ENCODE results near the gene IGFBP4.

The IGFBP4 gene

DNA sequence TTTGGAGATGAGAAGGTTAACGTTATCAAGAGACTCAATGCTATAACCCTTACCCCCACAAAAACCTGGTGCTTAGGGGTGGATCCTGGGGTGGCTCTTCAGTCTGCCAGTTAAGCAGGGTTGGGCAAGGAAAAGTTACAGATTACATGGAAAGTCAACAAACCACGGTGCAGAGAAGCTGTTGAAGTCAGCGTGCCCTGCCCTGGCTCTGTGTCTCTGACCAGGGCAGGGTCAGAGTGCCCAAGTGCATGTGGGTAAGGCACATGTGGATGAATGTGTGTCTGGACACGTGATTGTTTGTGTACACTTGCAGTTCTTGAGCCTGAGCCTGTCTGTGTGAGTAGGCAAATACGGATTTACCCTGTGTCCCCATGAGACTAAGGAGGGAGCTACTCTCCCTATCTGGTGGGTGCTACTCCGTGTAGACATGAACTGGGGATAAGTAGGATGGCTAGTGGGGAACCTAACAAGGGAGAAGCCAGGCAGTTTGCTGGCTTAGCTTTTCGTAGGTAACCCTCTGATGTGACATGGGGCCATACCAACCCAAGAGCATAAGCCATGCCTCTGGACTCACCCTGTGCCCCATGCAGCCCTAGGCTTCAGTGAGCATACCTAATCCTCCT, 5.5 kb downstream of the IGFBP4 start:
- Histone ChIP-seq H3K4me3 (ENCODE audit: low read length) (peak overlapping the region; percentile 60), H3K36me3 (ENCODE audit: insufficient read depth, low read length) (peaks cover 57% of the 10 kb centered on the region), H3K4me2 (ENCODE audit: low read length) (peak overlapping the region; percentile 76), H3K9me3 (replicated peaks; ENCODE audit: low read length) (no peaks in the 10 kb centered on the region), H3K9ac (ENCODE audit: low read depth, low read length) (no peak overlapping the region), H3K27me3 (ENCODE audit: control insufficient read depth, insufficient read depth, low read length) (no peaks in the 10 kb centered on the region), H3K4me1 (ENCODE audit: control insufficient read depth, insufficient read depth, low read length) (peaks cover 68% of the 10 kb centered on the region)

DNA sequence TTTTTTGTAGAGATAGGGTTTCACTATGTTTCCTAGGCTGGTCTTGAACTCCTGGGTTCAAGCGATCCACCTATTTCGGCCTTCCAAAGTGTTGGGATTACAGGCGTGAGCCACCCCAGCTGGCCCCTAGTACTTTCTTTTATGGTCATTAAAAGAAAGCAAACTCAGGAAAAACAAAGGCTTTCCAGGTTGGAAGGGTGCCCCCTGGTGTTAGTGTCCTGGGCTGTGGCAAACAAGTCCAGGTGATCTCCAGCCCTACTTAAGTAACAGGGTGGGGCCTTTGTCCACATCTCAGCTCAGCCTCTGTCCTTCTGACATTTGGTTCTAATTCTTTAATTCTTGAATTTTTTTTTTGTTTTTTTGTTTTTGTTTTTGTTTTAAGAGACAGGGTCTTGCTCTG, 6.9 kb downstream of the IGFBP4 start:
- H3K36me3 ChIP-seq (ENCODE audit: insufficient read depth, low read length), result peaks cover 71% of the 10 kb centered on the region
- H3K4me1 ChIP-seq (ENCODE audit: control insufficient read depth, insufficient read depth, low read length), result peaks cover 78% of the 10 kb centered on the region
- H3K4me2 ChIP-seq (ENCODE audit: low read length), result no peak overlapping the region
- H3K27me3 ChIP-seq (ENCODE audit: control insufficient read depth, insufficient read depth, low read length), result no peaks in the 10 kb centered on the region
- no peaks in the 10 kb centered on the region for H3K9me3 ChIP-seq (replicated peaks; ENCODE audit: low read length)
- H3K9ac ChIP-seq (ENCODE audit: low read depth, low read length), result no peak overlapping the region
- H3K4me3 ChIP-seq (ENCODE audit: low read length), result no peak overlapping the region

DNA sequence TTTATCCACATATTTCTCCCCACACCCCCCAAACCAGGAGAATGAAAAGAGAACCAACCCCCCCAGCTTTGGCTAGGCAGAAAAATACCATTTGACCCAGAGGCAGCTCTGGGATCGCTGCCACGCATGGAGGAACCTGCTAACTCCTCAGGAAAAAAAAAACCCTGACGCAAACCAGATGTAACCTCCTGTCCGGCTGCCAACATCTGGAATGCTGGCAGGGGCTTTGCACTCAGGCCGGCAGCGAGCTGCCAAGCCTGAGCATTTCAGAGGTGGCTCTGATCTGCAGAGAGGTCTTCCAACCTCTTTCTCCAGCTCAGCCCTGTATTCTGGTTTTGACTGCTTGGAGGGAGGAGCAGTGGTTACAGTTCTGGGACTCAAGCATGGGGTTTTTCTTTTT, 8.2 kb downstream of the IGFBP4 start:
- Histone ChIP-seq H3K9me3 (replicated peaks; ENCODE audit: low read length) (no peaks in the 10 kb centered on the region), H3K36me3 (ENCODE audit: insufficient read depth, low read length) (peaks cover 79% of the 10 kb centered on the region), H3K9ac (ENCODE audit: low read depth, low read length) (peak overlapping the region; percentile 34), H3K27me3 (ENCODE audit: control insufficient read depth, insufficient read depth, low read length) (no peaks in the 10 kb centered on the region), H3K4me2 (ENCODE audit: low read length) (peak overlapping the region; percentile 2), H3K4me3 (ENCODE audit: low read length) (no peak overlapping the region), H3K4me1 (ENCODE audit: control insufficient read depth, insufficient read depth, low read length) (peaks cover 76% of the 10 kb centered on the region)

DNA sequence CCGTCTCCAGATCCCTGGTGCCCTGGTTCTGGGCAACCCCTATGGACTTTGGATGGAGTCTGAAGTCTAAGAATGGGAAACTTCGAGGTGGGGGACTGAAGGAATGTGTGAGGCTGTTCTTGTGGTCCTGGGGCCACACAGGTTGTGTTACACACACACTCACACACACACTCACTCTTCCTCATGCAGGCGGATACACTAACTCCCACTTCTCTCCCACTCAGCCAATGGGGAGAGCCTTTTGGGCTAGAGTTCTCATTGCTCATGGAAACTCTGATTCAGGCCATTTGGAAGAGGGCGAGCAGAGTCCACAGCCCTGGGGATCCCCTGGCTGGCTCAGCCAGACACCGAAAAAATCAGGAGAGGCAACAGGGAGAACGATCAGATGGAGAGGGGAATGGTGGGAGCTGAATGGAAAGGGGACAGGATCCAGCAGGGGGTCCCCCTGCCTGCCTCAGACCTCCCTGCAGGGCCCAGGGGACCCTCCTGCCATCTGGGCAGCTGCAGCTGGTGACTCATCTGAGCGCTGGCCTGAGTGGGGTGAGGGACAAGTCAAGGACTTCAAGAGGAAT, 9.1 kb downstream of the IGFBP4 start:
- Histone ChIP-seq H3K9ac (ENCODE audit: low read depth, low read length) (peak overlapping the region; percentile 20), H3K4me3 (ENCODE audit: low read length) (no peak overlapping the region), H3K36me3 (ENCODE audit: insufficient read depth, low read length) (peaks cover 79% of the 10 kb centered on the region), H3K9me3 (replicated peaks; ENCODE audit: low read length) (no peaks in the 10 kb centered on the region), H3K4me1 (ENCODE audit: control insufficient read depth, insufficient read depth, low read length) (peaks cover 76% of the 10 kb centered on the region), H3K4me2 (ENCODE audit: low read length) (peak overlapping the region; percentile 13), H3K27me3 (ENCODE audit: control insufficient read depth, insufficient read depth, low read length) (no peaks in the 10 kb centered on the region)

DNA sequence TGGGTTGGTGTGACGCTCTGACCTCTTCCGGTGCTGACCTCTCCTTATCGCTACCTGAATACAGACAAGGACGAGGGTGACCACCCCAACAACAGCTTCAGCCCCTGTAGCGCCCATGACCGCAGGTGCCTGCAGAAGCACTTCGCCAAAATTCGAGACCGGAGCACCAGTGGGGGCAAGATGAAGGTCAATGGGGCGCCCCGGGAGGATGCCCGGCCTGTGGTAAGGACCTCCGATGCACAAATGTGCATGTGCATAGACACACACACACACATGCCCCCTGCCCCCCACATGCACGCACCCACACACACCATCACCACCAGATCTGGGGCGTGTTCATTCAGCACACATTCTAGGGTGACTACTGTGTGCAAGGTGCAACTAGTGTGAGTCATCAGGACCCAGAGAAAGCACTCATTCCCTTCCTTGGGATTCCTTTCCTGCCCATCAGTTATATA, 9.7 kb downstream of the IGFBP4 start:
- Histone ChIP-seq H3K36me3 (ENCODE audit: insufficient read depth, low read length) (peaks cover 80% of the 10 kb centered on the region), H3K4me3 (ENCODE audit: low read length) (no peak overlapping the region), H3K9ac (ENCODE audit: low read depth, low read length) (peak overlapping the region; percentile 20)

DNA sequence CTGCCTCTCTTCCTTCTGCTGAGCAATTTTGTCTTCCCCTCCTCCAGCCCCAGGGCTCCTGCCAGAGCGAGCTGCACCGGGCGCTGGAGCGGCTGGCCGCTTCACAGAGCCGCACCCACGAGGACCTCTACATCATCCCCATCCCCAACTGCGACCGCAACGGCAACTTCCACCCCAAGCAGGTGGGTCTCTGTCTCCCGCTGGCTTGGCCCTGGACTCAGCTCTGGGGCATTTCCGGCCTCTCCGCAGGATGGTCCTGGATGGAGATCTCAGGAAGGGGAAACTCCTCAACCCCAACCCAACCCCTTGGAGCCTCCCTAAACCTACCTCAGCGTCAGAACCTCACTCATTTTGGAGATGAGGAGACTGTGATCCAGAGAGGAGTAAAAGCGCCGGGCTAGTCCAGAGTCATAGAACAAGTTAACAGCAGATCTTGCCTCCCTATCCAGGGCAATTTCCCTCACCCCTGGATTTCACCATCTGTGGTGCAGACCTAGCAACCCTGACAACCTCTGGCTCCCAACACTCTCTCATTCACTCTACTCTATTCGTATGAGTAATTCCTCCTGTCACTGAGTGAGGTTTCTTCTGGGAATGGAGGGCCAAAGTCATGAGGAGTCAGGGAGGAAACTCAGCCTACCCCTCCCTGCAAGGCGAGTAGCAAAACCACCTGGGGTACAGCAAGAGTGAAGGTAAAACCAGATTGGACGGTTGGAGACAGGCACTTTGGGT, 10.8 kb downstream of the IGFBP4 start:
- Histone ChIP-seq H3K4me3 (ENCODE audit: low read length) (no peak overlapping the region), H3K4me1 (ENCODE audit: control insufficient read depth, insufficient read depth, low read length) (peaks cover 72% of the 10 kb centered on the region), H3K36me3 (ENCODE audit: insufficient read depth, low read length) (peaks cover 81% of the 10 kb centered on the region), H3K27me3 (ENCODE audit: control insufficient read depth, insufficient read depth, low read length) (no peaks in the 10 kb centered on the region), H3K4me2 (ENCODE audit: low read length) (no peak overlapping the region), H3K9me3 (replicated peaks; ENCODE audit: low read length) (no peaks in the 10 kb centered on the region), H3K9ac (ENCODE audit: low read depth, low read length) (no peak overlapping the region)

More for the DNA sequence above, 9.7 kb downstream of the IGFBP4 start:
- no peaks in the 10 kb centered on the region for H3K27me3 ChIP-seq (ENCODE audit: control insufficient read depth, insufficient read depth, low read length)
- H3K9me3 ChIP-seq (replicated peaks; ENCODE audit: low read length), result no peaks in the 10 kb centered on the region
- H3K4me1 ChIP-seq (ENCODE audit: control insufficient read depth, insufficient read depth, low read length), result peaks cover 76% of the 10 kb centered on the region
- peak overlapping the region; percentile 13 for H3K4me2 ChIP-seq (ENCODE audit: low read length)

DNA sequence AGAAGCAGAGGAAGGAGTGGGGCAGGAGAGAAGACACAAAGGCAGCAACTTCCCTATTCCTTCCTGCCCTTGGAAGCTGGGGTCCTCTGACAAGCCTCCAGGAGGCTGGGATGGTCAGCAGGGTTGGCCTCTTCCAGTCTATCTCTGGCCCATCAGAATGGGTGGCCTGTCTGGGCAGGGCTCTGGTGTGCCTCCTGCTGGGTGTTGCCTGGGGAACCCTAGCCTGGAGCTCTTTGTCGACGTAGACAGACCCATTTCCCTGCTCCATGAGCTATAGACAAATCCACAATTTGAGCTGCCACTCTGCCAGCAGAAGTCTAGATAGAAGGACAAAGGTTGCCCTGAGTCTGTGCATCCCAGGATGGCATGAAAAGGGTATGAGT, 11.4 kb downstream of the IGFBP4 start:
- H3K4me2 ChIP-seq (ENCODE audit: low read length), result no peak overlapping the region
- no peak overlapping the region for H3K4me3 ChIP-seq (ENCODE audit: low read length)
- peaks cover 86% of the 10 kb centered on the region for H3K36me3 ChIP-seq (ENCODE audit: insufficient read depth, low read length)
- peaks cover 76% of the 10 kb centered on the region for H3K4me1 ChIP-seq (ENCODE audit: control insufficient read depth, insufficient read depth, low read length)
- H3K27me3 ChIP-seq (ENCODE audit: control insufficient read depth, insufficient read depth, low read length), result no peaks in the 10 kb centered on the region
- H3K9me3 ChIP-seq (replicated peaks; ENCODE audit: low read length), result no peaks in the 10 kb centered on the region
- no peak overlapping the region for H3K9ac ChIP-seq (ENCODE audit: low read depth, low read length)

DNA sequence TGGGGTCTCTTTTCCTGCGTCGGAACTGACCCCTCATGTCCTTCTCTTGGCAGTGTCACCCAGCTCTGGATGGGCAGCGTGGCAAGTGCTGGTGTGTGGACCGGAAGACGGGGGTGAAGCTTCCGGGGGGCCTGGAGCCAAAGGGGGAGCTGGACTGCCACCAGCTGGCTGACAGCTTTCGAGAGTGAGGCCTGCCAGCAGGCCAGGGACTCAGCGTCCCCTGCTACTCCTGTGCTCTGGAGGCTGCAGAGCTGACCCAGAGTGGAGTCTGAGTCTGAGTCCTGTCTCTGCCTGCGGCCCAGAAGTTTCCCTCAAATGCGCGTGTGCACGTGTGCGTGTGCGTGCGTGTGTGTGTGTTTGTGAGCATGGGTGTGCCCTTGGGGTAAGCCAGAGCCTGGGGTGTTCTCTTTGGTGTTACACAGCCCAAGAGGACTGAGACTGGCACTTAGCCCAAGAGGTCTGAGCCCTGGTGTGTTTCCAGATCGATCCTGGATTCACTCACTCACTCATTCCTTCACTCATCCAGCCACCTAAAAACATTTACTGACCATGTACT, 13.2 kb downstream of the IGFBP4 start:
- H3K9ac ChIP-seq (ENCODE audit: low read depth, low read length), result peak overlapping the region; percentile 43
- H3K36me3 ChIP-seq (ENCODE audit: insufficient read depth, low read length), result peaks cover 77% of the 10 kb centered on the region
- H3K27me3 ChIP-seq (ENCODE audit: control insufficient read depth, insufficient read depth, low read length), result no peaks in the 10 kb centered on the region
- peaks cover 67% of the 10 kb centered on the region for H3K4me1 ChIP-seq (ENCODE audit: control insufficient read depth, insufficient read depth, low read length)
- H3K4me3 ChIP-seq (ENCODE audit: low read length), result no peak overlapping the region
- H3K4me2 ChIP-seq (ENCODE audit: low read length), result no peak overlapping the region
- H3K9me3 ChIP-seq (replicated peaks; ENCODE audit: low read length), result no peaks in the 10 kb centered on the region

DNA sequence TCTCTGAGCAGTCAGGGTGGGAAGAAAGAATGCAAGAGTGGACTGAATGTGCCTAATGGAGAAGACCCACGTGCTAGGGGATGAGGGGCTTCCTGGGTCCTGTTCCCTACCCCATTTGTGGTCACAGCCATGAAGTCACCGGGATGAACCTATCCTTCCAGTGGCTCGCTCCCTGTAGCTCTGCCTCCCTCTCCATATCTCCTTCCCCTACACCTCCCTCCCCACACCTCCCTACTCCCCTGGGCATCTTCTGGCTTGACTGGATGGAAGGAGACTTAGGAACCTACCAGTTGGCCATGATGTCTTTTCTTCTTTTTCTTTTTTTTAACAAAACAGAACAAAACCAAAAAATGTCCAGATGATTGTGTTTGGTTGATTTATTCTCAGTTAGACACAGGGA, 14.1 kb downstream of the IGFBP4 start:
- Histone ChIP-seq H3K4me2 (ENCODE audit: low read length) (no peak overlapping the region), H3K9me3 (replicated peaks; ENCODE audit: low read length) (no peaks in the 10 kb centered on the region), H3K27me3 (ENCODE audit: control insufficient read depth, insufficient read depth, low read length) (no peaks in the 10 kb centered on the region), H3K4me1 (ENCODE audit: control insufficient read depth, insufficient read depth, low read length) (peaks cover 58% of the 10 kb centered on the region), H3K9ac (ENCODE audit: low read depth, low read length) (peak overlapping the region; percentile 43), H3K36me3 (ENCODE audit: insufficient read depth, low read length) (peaks cover 72% of the 10 kb centered on the region), H3K4me3 (ENCODE audit: low read length) (no peak overlapping the region)

DNA sequence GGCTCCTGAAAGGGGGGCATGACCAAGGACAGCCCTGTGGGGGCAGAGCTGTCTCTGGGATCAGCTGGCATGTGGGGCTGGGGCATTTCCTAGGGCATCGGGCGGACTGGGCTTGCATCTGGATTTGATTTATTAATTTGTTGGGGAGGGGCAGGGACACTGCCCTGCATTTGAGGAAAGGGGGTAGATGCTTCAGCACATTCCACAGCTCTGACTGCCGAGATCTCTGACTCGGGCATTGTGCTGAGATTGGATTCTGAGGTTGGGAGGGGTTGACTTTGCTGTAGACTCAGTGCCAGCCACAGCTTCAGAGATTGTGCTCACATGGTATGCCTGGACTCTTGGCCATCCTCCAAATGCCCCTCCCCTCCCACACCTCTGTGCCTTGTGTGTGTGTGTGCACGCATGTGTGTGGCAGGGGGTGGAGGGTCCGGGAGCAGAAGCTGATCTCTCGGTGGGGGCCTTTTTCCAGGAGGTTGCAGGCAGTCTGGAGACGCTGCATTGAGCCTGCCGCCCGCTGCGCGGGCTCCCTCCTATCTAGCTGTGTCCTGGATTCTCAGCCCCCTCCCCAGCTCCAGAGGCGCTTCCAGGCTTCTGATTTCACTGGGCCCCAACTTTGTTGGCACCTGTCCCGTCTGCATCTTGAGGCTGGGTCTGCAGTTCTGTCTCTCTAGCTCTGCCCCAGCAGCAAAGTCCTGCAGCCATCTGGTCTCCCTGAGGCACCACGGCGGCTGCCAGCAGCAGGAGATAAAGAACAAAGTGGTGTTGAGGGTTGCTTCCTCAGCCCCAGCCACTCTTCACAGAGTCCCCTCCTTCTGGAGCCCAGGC, 14.9 kb downstream of the IGFBP4 start:
- no peaks in the 10 kb centered on the region for H3K9me3 ChIP-seq (replicated peaks; ENCODE audit: low read length)
- H3K4me2 ChIP-seq (ENCODE audit: low read length), result no peak overlapping the region
- no peaks in the 10 kb centered on the region for H3K27me3 ChIP-seq (ENCODE audit: control insufficient read depth, insufficient read depth, low read length)
- H3K36me3 ChIP-seq (ENCODE audit: insufficient read depth, low read length), result peaks cover 63% of the 10 kb centered on the region
- peaks cover 51% of the 10 kb centered on the region for H3K4me1 ChIP-seq (ENCODE audit: control insufficient read depth, insufficient read depth, low read length)
- H3K9ac ChIP-seq (ENCODE audit: low read depth, low read length), result peak overlapping the region; percentile 43
- no peak overlapping the region for H3K4me3 ChIP-seq (ENCODE audit: low read length)
